Fibroblast of lung (primary cell): Measurements from ENCODE around the gene SPO11. TPM values are rescaled to one million over a fixed set of nuclear protein-coding genes. Genes with fewer than 3 reads are reported as not detected.
"Not testable (repeated sequence)": the region's sequence is repeated elsewhere in the genome, so short reads cannot be mapped to it uniquely, and the experiment has no call there.

Experiments
- DNase-seq, 2 donors: peaks; one replicate each; pipeline versions ENCODE4 v3.0.0 to v3.0.0-alpha.2; 2010; ENCODE audit warnings: low read depth in 2 of 2
- H2AFZ ChIP-seq: 2 replicates; pipeline ENCODE4 v1.5.1; 2012; ENCODE audit warnings: low read length, control low read depth, inconsistent platforms
- H3K27ac ChIP-seq: 2 replicates; pipeline ENCODE4 v1.5.1; 2011; ENCODE audit warnings: low read length, control low read depth; ENCODE audit not compliant: insufficient read depth
- H3K27me3 ChIP-seq: 2 replicates; pipeline ENCODE4 v1.5.1; 2011; ENCODE audit warnings: mild to moderate bottlenecking, low read length; ENCODE audit not compliant: control insufficient read depth, insufficient read depth
- H3K36me3 ChIP-seq: 2 replicates; pipeline ENCODE4 v1.5.1; 2011; ENCODE audit warnings: low read length; ENCODE audit not compliant: control insufficient read depth, insufficient read depth
- H3K4me1 ChIP-seq: 2 replicates; pipeline ENCODE4 v1.5.1; 2011; ENCODE audit warnings: low read length; ENCODE audit not compliant: control insufficient read depth, insufficient read depth; ENCODE audit errors: extremely low read depth
- H3K4me2 ChIP-seq: 2 replicates; pipeline ENCODE4 v1.5.1; 2011; ENCODE audit warnings: low read length, control low read depth; ENCODE audit not compliant: insufficient read depth; ENCODE audit errors: extremely low read depth
- H3K4me3 ChIP-seq, 4 experiments: fragments of 200-600 bp in 1 of 4; sonication (generic) in 1 of 4; replicated peaks in 1 of 4; 2 replicates each; pipeline ENCODE4 v1.5.1; 2011 to 2016; ENCODE audit warnings: low read length in 4 of 4, low read depth in 3 of 4, mild to moderate bottlenecking in 3 of 4, control low read depth in 2 of 4, inconsistent platforms in 1 of 4, mixed read lengths in 1 of 4; ENCODE audit not compliant: insufficient read depth in 1 of 4; ENCODE audit errors: control extremely low read depth in 1 of 4
- H3K79me2 ChIP-seq: 2 replicates; pipeline ENCODE4 v1.5.1; 2012; ENCODE audit warnings: mild to moderate bottlenecking, low read length, inconsistent platforms; ENCODE audit not compliant: control insufficient read depth, insufficient read depth
- H3K9ac ChIP-seq: 2 replicates; pipeline ENCODE4 v1.5.1; 2011; ENCODE audit warnings: mild to moderate bottlenecking, low read length, control low read depth; ENCODE audit not compliant: insufficient read depth
- H3K9me3 ChIP-seq: 2 replicates; pipeline ENCODE4 v1.5.1; 2012; ENCODE audit warnings: low read depth, low read length; ENCODE audit not compliant: control insufficient read depth, insufficient read depth
- H4K20me1 ChIP-seq: 2 replicates; pipeline ENCODE4 v1.5.1; 2011; ENCODE audit warnings: low read length; ENCODE audit not compliant: control insufficient read depth, insufficient read depth; ENCODE audit errors: extremely low read depth
- CTCF ChIP-seq, 2 donors: IDR thresholded peaks in 1 of 2; conservative IDR thresholded peaks in 1 of 2; 1 replicate in 1 of 2; 2 replicates in 1 of 2; pipeline ENCODE4 v1.5.1; 2011 to 2012; ENCODE audit warnings: low read length in 2 of 2, control low read depth in 1 of 2, inconsistent platforms in 1 of 2, low read depth in 1 of 2, mild to moderate bottlenecking in 1 of 2
- EZH2 ChIP-seq: IDR thresholded peaks from 2 replicates; pipeline ENCODE4 v1.5.1; 2012; ENCODE audit warnings: low read length, control low read depth, mild to moderate bottlenecking; ENCODE audit errors: missing control alignments
- polyA plus RNA-seq, 2 donors: library from polyadenylated mRNA; depleted of rRNA in 1 of 2; stranded (reverse) in 1 of 2; unstranded in 1 of 2; fragments of >200 nt; gene quantifications; 2 replicates each; pipeline ENCODE4 v1.2.1, GENCODE V29; 2011 to 2012; ENCODE audit warnings: missing spikeins in 1 of 2
- total RNA-seq: library from RNA; depleted of rRNA; stranded (reverse); fragments of >200 nt; gene quantifications from 2 replicates; pipeline ENCODE4 v1.2.1, GENCODE V29; 2014

The SPO11 gene
- total and polyA plus RNA-seq, 2 donors (not counting 1 experiment from before 2014, with no cell fraction given): not detected

GRCh38 chr20:57350081-57350710 is 20.6 kb downstream of the SPO11 start:
- H3K9me3 ChIP-seq: no peaks in the 10 kb centered on the region
- H3K9ac ChIP-seq: no peak overlapping the region
- peak overlapping the region; percentile 9 for H2AFZ ChIP-seq
- no peak overlapping the region for H3K4me2 ChIP-seq
- H3K27ac ChIP-seq: no peak overlapping the region
- H3K4me1 ChIP-seq: peaks cover 5% of the 10 kb centered on the region
- peaks cover 12% of the 10 kb centered on the region for H3K36me3 ChIP-seq
- peaks cover 30% of the 10 kb centered on the region for H3K79me2 ChIP-seq
- H3K27me3 ChIP-seq: no peaks in the 10 kb centered on the region
- no peak overlapping the region for H3K4me3 ChIP-seq
- no peak for TF ChIP-seq CTCF (conservative IDR thresholded peaks at IDR 0.05 in 1 of 2, IDR thresholded peaks at IDR 0.05 in 1 of 2; ENCODE audit: low read depth in 1 of 2, low read length in 2 of 2)
- TF ChIP-seq EZH2: no peak
- DNase-seq: peak in 1 of 2 donors; percentile 18
- H4K20me1 ChIP-seq: no peaks in the 10 kb centered on the region

- not testable (repeated sequence) for H3K4me1 ChIP-seq, DNase-seq, H3K9me3 ChIP-seq, H4K20me1 ChIP-seq, H3K27me3 ChIP-seq
- Histone ChIP-seq H3K79me2 (peaks cover 30% of the 10 kb centered on the region), H3K4me3 (peak overlapping the region; percentile 84 to 100 (median 94)), H3K4me2 (peak overlapping the region; percentile 98), H3K9ac (peak overlapping the region; percentile 99), H3K36me3 (peaks cover 13% of the 10 kb centered on the region), H3K27ac (peak overlapping the region; percentile 96), H2AFZ (peak overlapping the region; percentile 76)
Observed at GRCh38 chr20:57350726-57351041, 21.1 kb downstream of the SPO11 start.

GRCh38 chr20:57351042-57351783 is 21.6 kb downstream of the SPO11 start, which contains the start of gene RAE1:
Gene RAE1 (plus strand): TSS chr20:57351255. CDS start chr20:57354039, 2,784 bp downstream.
- DNase-seq: peak; percentile 92 to 93
- Histone ChIP-seq H3K4me3 (peak within 1 kb of the TSS; percentile 84 to 100 (median 94)), H3K4me2 (peak within 1 kb of the TSS; percentile 98), H3K27me3 (no peaks in the 10 kb centered on the region), H3K79me2 (peaks cover 30% of the 10 kb centered on the region), H3K9me3 (no peaks in the 10 kb centered on the region), H2AFZ (peak within 1 kb of the TSS; percentile 76), H3K4me1 (peaks cover 5% of the 10 kb centered on the region), H3K36me3 (peaks cover 14% of the 10 kb centered on the region), H4K20me1 (no peaks in the 10 kb centered on the region), H3K9ac (peak within 1 kb of the TSS; percentile 99), H3K27ac (peak within 1 kb of the TSS; percentile 96)
- TF ChIP-seq CTCF (conservative IDR thresholded peaks at IDR 0.05 in 1 of 2, IDR thresholded peaks at IDR 0.05 in 1 of 2; ENCODE audit: low read depth in 1 of 2, low read length in 2 of 2): no peak
